ENCODE data around the gene CACNA2D1. TPM values are rescaled to one million over a fixed set of nuclear protein-coding genes. Genes with fewer than 3 reads are reported as not detected.
A peak's percentile ranks its signal among the peaks of the same experiment; 100 is the strongest.

Gene CACNA2D1
- total RNA-seq, 1 donor from 2014 or later: 10.3 TPM

DNA sequence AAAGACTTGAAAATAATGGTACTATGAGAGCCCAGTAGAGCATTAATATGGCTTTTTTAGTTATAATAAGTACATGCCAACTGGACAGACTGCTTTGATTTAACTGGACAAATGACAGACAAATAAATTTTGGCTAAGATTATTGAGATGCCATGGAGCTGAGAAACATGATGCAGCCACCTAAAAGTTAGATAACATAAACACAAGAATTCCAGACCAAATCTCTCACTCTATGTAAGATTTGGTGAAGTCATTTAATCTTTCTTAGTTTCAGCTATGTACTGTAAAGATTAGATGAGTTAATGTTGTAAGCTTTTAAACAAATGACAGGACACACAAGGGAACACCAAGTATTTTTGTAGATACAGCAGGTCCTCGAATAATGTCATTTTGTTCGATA lies 118.2 kb downstream of the CACNA2D1 start:
- TF ChIP-seq, protein P1, sequence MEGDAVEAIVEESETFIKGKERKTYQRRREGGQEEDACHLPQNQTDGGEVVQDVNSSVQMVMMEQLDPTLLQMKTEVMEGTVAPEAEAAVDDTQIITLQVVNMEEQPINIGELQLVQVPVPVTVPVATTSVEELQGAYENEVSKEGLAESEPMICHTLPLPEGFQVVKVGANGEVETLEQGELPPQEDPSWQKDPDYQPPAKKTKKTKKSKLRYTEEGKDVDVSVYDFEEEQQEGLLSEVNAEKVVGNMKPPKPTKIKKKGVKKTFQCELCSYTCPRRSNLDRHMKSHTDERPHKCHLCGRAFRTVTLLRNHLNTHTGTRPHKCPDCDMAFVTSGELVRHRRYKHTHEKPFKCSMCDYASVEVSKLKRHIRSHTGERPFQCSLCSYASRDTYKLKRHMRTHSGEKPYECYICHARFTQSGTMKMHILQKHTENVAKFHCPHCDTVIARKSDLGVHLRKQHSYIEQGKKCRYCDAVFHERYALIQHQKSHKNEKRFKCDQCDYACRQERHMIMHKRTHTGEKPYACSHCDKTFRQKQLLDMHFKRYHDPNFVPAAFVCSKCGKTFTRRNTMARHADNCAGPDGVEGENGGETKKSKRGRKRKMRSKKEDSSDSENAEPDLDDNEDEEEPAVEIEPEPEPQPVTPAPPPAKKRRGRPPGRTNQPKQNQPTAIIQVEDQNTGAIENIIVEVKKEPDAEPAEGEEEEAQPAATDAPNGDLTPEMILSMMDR (IDR thresholded peaks at IDR 0.05): no peak
- Histone ChIP-seq H3K4me3 (no peak overlapping the region), H3K36me3 (no peaks in the 10 kb centered on the region), H3K9me3 (no peaks in the 10 kb centered on the region), H3K27ac (no peak overlapping the region), H3K4me1 (no peaks in the 10 kb centered on the region), H3K27me3 (no peaks in the 10 kb centered on the region)
- ATAC-seq: no peak
- DNase-seq: no peak
- intact Hi-C loops (cut with DNase I): no loop called here

DNA sequence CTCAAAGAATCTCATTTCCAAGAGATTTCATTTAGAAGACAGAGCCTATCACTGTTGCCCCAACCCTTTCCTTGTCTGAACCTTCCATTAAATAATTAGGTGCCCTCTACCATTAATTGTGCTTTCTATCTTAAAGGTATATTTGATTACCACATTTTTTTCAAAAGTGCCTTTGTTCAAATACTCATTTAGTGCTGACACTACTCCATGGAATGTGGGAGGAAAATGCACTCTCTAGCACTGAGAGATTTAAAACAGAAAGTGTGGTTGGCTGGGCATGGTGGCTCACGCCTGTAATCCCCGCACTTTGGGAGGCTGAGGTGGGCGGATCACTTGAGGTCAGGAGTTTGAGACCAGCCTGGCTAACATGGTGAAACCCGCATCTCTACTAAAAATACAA lies 119.8 kb downstream of the CACNA2D1 start:
- H3K27me3 ChIP-seq: no peaks in the 10 kb centered on the region
- no peaks in the 10 kb centered on the region for H3K36me3 ChIP-seq
- DNase-seq (no peak), ATAC-seq (no peak)
- no peaks in the 10 kb centered on the region for H3K9me3 ChIP-seq
- no peaks in the 10 kb centered on the region for H3K4me1 ChIP-seq
- intact Hi-C loops (cut with DNase I): no loop called here
- no peak overlapping the region for H3K4me3 ChIP-seq
- no peak overlapping the region for H3K27ac ChIP-seq
- TF ChIP-seq, protein P1 (IDR thresholded peaks at IDR 0.05): no peak

DNA sequence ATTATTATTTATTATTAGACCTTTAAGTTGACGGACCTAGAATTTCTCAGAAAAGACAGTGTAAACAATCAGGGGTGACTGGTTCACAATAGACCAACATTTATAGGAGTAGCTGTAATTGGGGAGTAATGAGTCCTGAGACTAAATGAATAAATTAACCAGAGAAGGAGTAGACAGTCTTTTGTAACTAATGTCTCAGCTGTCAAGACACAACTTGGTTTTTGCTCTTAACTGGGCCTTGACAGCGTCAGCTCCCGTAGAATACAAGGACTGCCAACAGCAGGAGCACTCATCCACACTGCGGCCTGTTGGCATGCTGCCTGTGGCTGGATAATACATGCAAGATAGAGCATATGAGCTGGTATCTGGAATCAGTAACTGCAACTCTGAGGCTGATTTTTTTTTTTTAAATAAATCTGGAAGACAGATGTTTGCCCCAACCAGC lies 123.9 kb downstream of the CACNA2D1 start:
- Histone ChIP-seq H3K9me3 (no peaks in the 10 kb centered on the region), H3K27ac (no peak overlapping the region), H3K27me3 (no peaks in the 10 kb centered on the region), H3K36me3 (no peaks in the 10 kb centered on the region), H3K4me1 (no peaks in the 10 kb centered on the region), H3K4me3 (no peak overlapping the region)
- TF ChIP-seq, protein P1 (IDR thresholded peaks at IDR 0.05): no peak
- peak; percentile 63 for DNase-seq
- peak; percentile 49 for ATAC-seq
- intact Hi-C loops (cut with DNase I): no loop called here

DNA sequence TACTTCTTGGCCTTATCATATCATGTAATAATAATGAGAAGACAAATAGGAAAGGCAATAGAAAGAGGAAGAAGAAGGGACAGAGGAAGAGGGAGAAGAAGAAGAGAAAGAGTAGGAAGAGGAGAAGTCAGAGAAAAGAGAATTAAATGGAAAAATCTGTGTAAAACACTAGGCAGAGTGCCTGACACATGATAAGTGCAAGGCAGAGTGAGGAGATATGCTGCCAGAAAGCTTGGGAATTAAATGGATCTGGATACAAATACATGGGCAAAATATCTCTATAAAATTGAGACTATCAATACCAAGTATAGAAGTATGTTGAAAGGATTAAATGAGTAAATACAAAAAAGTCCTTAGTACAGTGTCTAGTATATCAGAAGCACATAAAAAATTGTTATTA lies 124.8 kb downstream of the CACNA2D1 start:
- H3K36me3 ChIP-seq: no peaks in the 10 kb centered on the region
- H3K27me3 ChIP-seq: no peaks in the 10 kb centered on the region
- no peaks in the 10 kb centered on the region for H3K9me3 ChIP-seq
- ATAC-seq: no peak
- TF ChIP-seq, protein P1 (IDR thresholded peaks at IDR 0.05): no peak
- H3K4me3 ChIP-seq: no peak overlapping the region
- H3K4me1 ChIP-seq: no peaks in the 10 kb centered on the region
- no peak for DNase-seq
- H3K27ac ChIP-seq: no peak overlapping the region
- intact Hi-C loops (cut with DNase I): no loop called here

DNA sequence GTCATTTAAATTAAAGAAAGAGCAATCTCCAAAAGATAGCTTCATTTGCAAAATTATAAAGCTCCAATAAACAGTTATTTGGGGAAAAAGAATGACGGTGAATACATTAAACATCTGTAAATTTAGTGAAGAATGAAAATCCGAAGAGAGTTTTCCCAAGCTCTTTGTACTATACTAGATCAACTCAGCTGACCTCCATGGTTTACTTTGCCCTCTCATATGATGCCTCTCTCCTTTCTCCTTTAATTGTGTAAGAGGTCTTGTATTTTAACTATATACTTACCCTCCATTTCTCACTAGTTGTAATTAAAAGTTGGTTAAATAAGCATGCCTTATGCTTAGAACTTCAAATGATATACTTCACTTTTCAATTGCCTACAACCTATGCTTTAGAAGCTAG lies 125.8 kb downstream of the CACNA2D1 start:
- Histone ChIP-seq H3K27me3 (no peaks in the 10 kb centered on the region), H3K27ac (no peak overlapping the region), H3K4me1 (no peaks in the 10 kb centered on the region), H3K4me3 (no peak overlapping the region), H3K9me3 (no peaks in the 10 kb centered on the region), H3K36me3 (no peaks in the 10 kb centered on the region)
- intact Hi-C loops (cut with DNase I): no loop called here
- DNase-seq (no peak), ATAC-seq (no peak)
- TF ChIP-seq, protein P1 (IDR thresholded peaks at IDR 0.05): no peak

DNA sequence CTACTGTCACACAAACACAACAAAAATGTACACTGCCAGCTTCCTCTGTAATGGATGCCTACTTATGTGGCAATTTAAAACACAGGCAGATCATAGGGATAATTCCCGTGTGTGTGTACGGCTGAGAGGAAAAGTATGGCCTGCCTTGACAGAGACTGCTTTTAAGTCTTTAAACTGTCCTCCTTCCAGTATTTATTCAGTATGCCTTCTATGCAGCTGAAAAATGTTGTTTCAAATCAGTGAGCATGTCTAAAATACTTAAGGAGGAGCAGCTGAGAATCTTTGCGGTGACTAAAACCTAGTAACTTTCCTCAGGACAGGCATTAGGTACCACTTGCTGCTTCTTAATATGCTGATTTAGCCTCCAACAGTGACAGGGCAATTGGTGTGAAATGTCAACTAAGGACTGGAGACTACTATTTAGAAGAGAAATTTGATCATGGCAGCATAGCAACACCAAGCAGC lies 126.3 kb downstream of the CACNA2D1 start:
- Histone ChIP-seq H3K4me1 (no peaks in the 10 kb centered on the region), H3K36me3 (no peaks in the 10 kb centered on the region), H3K4me3 (no peak overlapping the region), H3K27ac (no peak overlapping the region), H3K27me3 (no peaks in the 10 kb centered on the region), H3K9me3 (no peaks in the 10 kb centered on the region)
- TF ChIP-seq, protein P1 (IDR thresholded peaks at IDR 0.05): no peak
- intact Hi-C loops (cut with DNase I): no loop called here
- ATAC-seq: no peak
- DNase-seq: no peak

Data from upper lobe of right lung (tissue), 1 donor.